IMR-90 (cell line): ENCODE results near the gene EPHA5. TPM values are rescaled to one million over a fixed set of nuclear protein-coding genes. Genes with fewer than 3 reads are reported as not detected.

Source experiments
- ATAC-seq: fragments of 200-7000 bp; cut with Tn5 transposase; 2 replicates; pipeline ENCODE4 v1.9.1; 2020; ENCODE audit warnings: low read depth, mild to moderate bottlenecking, moderate library complexity
- BruUV-seq: library from RNA; stranded (reverse); fragments of 400-500 nt; replicated peaks from 2 replicates; lab custom pipeline; 2021; lab: Mats Ljungman, UMichigan
- CTCF ChIA-PET: fragments of 300-600 bp; formaldehyde crosslinking; extraction: SDS; loops from one replicate; lab custom pipeline; 2021; ENCODE audit warnings: antibody characterized with exemption; lab: Yijun Ruan, JAX
- POLR2A ChIA-PET: fragments of 300-600 bp; sonication (Branson Sonifier 250); formaldehyde crosslinking; loops from one replicate; lab custom pipeline; 2022; ENCODE audit warnings: antibody characterized with exemption; ENCODE audit not compliant: unreplicated experiment; lab: Charles Lee
- DNase-seq: peaks from one replicate; pipeline ENCODE4 v3.0.0; 2013
- H2AFZ ChIP-seq: replicated peaks from 2 replicates; pipeline ENCODE3; 2013; ENCODE audit warnings: low read length, mild to moderate bottlenecking; ENCODE audit not compliant: poor library complexity
- H2AK5ac ChIP-seq: 2 replicates; pipeline ENCODE4 v1.6.1; 2013; ENCODE audit warnings: low read depth, low read length, inconsistent platforms
- H2AK9ac ChIP-seq: replicated peaks from 2 replicates; pipeline ENCODE3; 2013; ENCODE audit warnings: mild to moderate bottlenecking, low read depth, low read length, moderate library complexity; ENCODE audit not compliant: poor library complexity
- H2BK120ac ChIP-seq: 2 replicates; pipeline ENCODE4 v1.6.1; 2013; ENCODE audit warnings: low read depth, low read length, inconsistent platforms
- H2BK15ac ChIP-seq: 3 replicates; pipeline ENCODE4 v1.6.1; 2013; ENCODE audit warnings: low read depth, low read length, inconsistent platforms
- H2BK20ac ChIP-seq: 2 replicates; pipeline ENCODE4 v1.6.1; 2013; ENCODE audit warnings: low read depth, mild to moderate bottlenecking, inconsistent platforms, low read length, moderate library complexity
- H2BK5ac ChIP-seq: 2 replicates; pipeline ENCODE4 v1.6.1; 2013; ENCODE audit warnings: mild to moderate bottlenecking, low read depth, low read length, inconsistent platforms; ENCODE audit not compliant: poor library complexity, severe bottlenecking
- H3K14ac ChIP-seq: replicated peaks from 2 replicates; pipeline ENCODE4 v1.6.1; 2013; ENCODE audit warnings: low read depth, low read length, inconsistent platforms
- H3K18ac ChIP-seq: 2 replicates; pipeline ENCODE4 v1.6.1; 2013; ENCODE audit warnings: low read depth, low read length, control low read depth
- H3K23ac ChIP-seq: 2 replicates; pipeline ENCODE4 v1.6.1; 2013; ENCODE audit warnings: low read depth, low read length, inconsistent platforms
- H3K27ac ChIP-seq: 2 replicates; pipeline ENCODE4 v1.5.1; 2013; ENCODE audit warnings: mild to moderate bottlenecking, control low read depth, low read length; ENCODE audit not compliant: insufficient read depth
- H3K27me3 ChIP-seq: 2 replicates; pipeline ENCODE4 v1.6.1; 2013; ENCODE audit warnings: low read length; ENCODE audit not compliant: control insufficient read depth, insufficient read depth
- H3K36me3 ChIP-seq: 2 replicates; pipeline ENCODE4 v1.6.1; 2013; ENCODE audit warnings: low read length, mixed read lengths; ENCODE audit not compliant: control insufficient read depth, insufficient read depth
- H3K4ac ChIP-seq: 2 replicates; pipeline ENCODE4 v1.6.1; 2013; ENCODE audit warnings: low read depth, low read length, inconsistent platforms
- H3K4me1 ChIP-seq: 2 replicates; pipeline ENCODE4 v1.6.1; 2013; ENCODE audit warnings: low read length, mixed read lengths; ENCODE audit not compliant: control insufficient read depth, insufficient read depth
- H3K4me2 ChIP-seq: 2 replicates; pipeline ENCODE4 v1.6.1; 2013; ENCODE audit warnings: low read depth, mild to moderate bottlenecking, control low read depth, low read length, moderate library complexity
- H3K4me3 ChIP-seq: 2 replicates; pipeline ENCODE4 v1.5.1; 2013; ENCODE audit warnings: low read depth, mild to moderate bottlenecking, control low read depth, low read length, moderate library complexity; ENCODE audit not compliant: insufficient read depth
- H3K56ac ChIP-seq: 2 replicates; pipeline ENCODE4 v1.6.1; 2013; ENCODE audit warnings: low read length, inconsistent platforms; ENCODE audit not compliant: insufficient read depth; ENCODE audit errors: extremely low read depth
- H3K79me1 ChIP-seq, 2 experiments: 2 replicates each; pipeline ENCODE4 v1.6.1; 2013; ENCODE audit warnings: low read length in 2 of 2, inconsistent platforms in 1 of 2, low read depth in 1 of 2
- H3K9ac ChIP-seq: 2 replicates; pipeline ENCODE4 v1.6.1; 2013; ENCODE audit warnings: low read depth, low read length, control low read depth
- H3K9me1 ChIP-seq: 2 replicates; pipeline ENCODE4 v1.6.1; 2013; ENCODE audit warnings: low read length, inconsistent platforms; ENCODE audit not compliant: insufficient read depth
- H3K9me3 ChIP-seq: 2 replicates; pipeline ENCODE4 v1.6.1; 2013; ENCODE audit warnings: low read length; ENCODE audit not compliant: control insufficient read depth, insufficient read depth
- H4K20me1 ChIP-seq: 2 replicates; pipeline ENCODE4 v1.6.1; 2013; ENCODE audit warnings: low read length, inconsistent platforms; ENCODE audit not compliant: insufficient read depth
- H4K5ac ChIP-seq: 2 replicates; pipeline ENCODE4 v1.6.1; 2013; ENCODE audit warnings: mild to moderate bottlenecking, low read depth, low read length, control low read depth
- H4K8ac ChIP-seq, 2 experiments: 2 replicates each; pipeline ENCODE4 v1.6.1; 2013; ENCODE audit warnings: low read depth in 2 of 2, low read length in 2 of 2, control low read depth in 1 of 2, inconsistent platforms in 1 of 2
- H4K91ac ChIP-seq: 2 replicates; pipeline ENCODE4 v1.6.1; 2013; ENCODE audit warnings: low read depth, low read length, inconsistent platforms; ENCODE audit not compliant: insufficient read depth
- BHLHE40 ChIP-seq: fragments of 150-350 bp; IDR thresholded peaks from 2 replicates; pipeline ENCODE4 v1.6.1; 2016; ENCODE audit warnings: mild to moderate bottlenecking, low read depth, low read length
- CEBPB ChIP-seq: IDR thresholded peaks from 2 replicates; pipeline ENCODE4 v1.6.1; 2012; ENCODE audit warnings: low read depth, low read length, improper control_type of control experiment
- CHD1 ChIP-seq: IDR thresholded peaks from 2 replicates; pipeline ENCODE4 v1.6.1; 2012; ENCODE audit warnings: low read depth, low read length, improper control_type of control experiment
- CTCF ChIP-seq: conservative IDR thresholded peaks from 2 replicates; pipeline ENCODE4 v1.5.1; 2012; ENCODE audit warnings: mild to moderate bottlenecking, low read depth, low read length, improper control_type of control experiment
- ELK1 ChIP-seq: fragments of 150-350 bp; IDR thresholded peaks from 2 replicates; pipeline ENCODE4 v1.6.1; 2016; ENCODE audit warnings: low read depth, mild to moderate bottlenecking, low read length, moderate library complexity, borderline replicate concordance
- FOS ChIP-seq: fragments of 150-350 bp; IDR thresholded peaks from 2 replicates; pipeline ENCODE4 v1.6.1; 2016; ENCODE audit warnings: low read depth, low read length
- MAFK ChIP-seq: IDR thresholded peaks from 2 replicates; pipeline ENCODE4 v1.6.1; 2012; ENCODE audit warnings: low read depth, low read length, improper control_type of control experiment
- MAZ ChIP-seq: IDR thresholded peaks from 2 replicates; pipeline ENCODE4 v1.6.1; 2012; ENCODE audit warnings: low read depth, mild to moderate bottlenecking, low read length, improper control_type of control experiment, moderate library complexity, borderline replicate concordance
- MXI1 ChIP-seq: IDR thresholded peaks from 2 replicates; pipeline ENCODE4 v1.6.1; 2012; ENCODE audit warnings: low read depth, mild to moderate bottlenecking, low read length, moderate library complexity, borderline replicate concordance
- NFE2L2 ChIP-seq: fragments of 150-350 bp; IDR thresholded peaks from 2 replicates; pipeline ENCODE4 v1.6.1; 2016; ENCODE audit warnings: low read depth, mild to moderate bottlenecking, low read length
- POLR2A ChIP-seq: IDR thresholded peaks from 2 replicates; pipeline ENCODE4 v1.6.1; 2012; ENCODE audit warnings: mild to moderate bottlenecking, low read depth, low read length
- RAD21 ChIP-seq: IDR thresholded peaks from 2 replicates; pipeline ENCODE4 v1.6.1; 2012; ENCODE audit warnings: low read length, improper control_type of control experiment
- RCOR1 ChIP-seq: IDR thresholded peaks from 2 replicates; pipeline ENCODE4 v1.6.1; 2012; ENCODE audit warnings: mild to moderate bottlenecking, low read length, improper control_type of control experiment; ENCODE audit not compliant: insufficient replicate concordance
- RFX5 ChIP-seq: IDR thresholded peaks from 2 replicates; pipeline ENCODE4 v1.8.0; 2012; ENCODE audit warnings: low read depth, mild to moderate bottlenecking, low read length, moderate library complexity
- SMC3 ChIP-seq: fragments of 150-350 bp; IDR thresholded peaks from 2 replicates; pipeline ENCODE4 v1.6.1; 2016; ENCODE audit warnings: low read depth, mild to moderate bottlenecking, antibody characterized with exemption, low read length, moderate library complexity
- USF2 ChIP-seq: fragments of 150-350 bp; IDR thresholded peaks from 2 replicates; pipeline ENCODE4 v1.6.1; 2017; ENCODE audit warnings: mild to moderate bottlenecking, antibody characterized with exemption, low read length, low read depth
- WGBS, 2 experiments: methylation state at CpG; one replicate each; pipeline versions ENCODE4 v1.1.5 to v1.1.7; 2013; ENCODE audit warnings: missing lambda C conversion rate in 2 of 2; ENCODE audit not compliant: insufficient read length in 1 of 2; ENCODE audit errors: extremely low coverage in 2 of 2; 5-methylcytosine and 5-hydroxymethylcytosine counted together
- dilution Hi-C: fragments of 300-500 bp; cut with HindIII; formaldehyde crosslinking; loops from one replicate; pipeline ENCODE4 v1.14.3; 2018; ENCODE audit warnings: low sequenced_read_pairs; ENCODE audit not compliant: unreplicated experiment
- in situ Hi-C: fragments of 300-500 bp; cut with MboI; formaldehyde crosslinking; loops from 3 replicates; pipeline ENCODE4 v1.14.3; 2019; ENCODE audit warnings: low sequenced_read_pairs, inconsistent platforms, mixed read lengths
- intact Hi-C: fragments of 100-400 bp; cut with micrococcal nuclease; formaldehyde crosslinking; loops from 2 replicates; pipeline ENCODE4 v1.10.0; 2022
- polyA plus RNA-seq, 3 experiments: library from polyadenylated mRNA; depleted of rRNA; stranded (reverse); fragments of >200 nt; gene quantifications; 2 replicates each; pipeline ENCODE4 v1.2.3, GENCODE V29; 2012; ENCODE audit warnings: low replicate concordance in 1 of 3
- total RNA-seq: library from RNA; depleted of rRNA; stranded (reverse); fragments of >200 nt; gene quantifications from 2 replicates; pipeline ENCODE4 v1.2.3, GENCODE V29; 2012

EPHA5 gene
- total and polyA plus RNA-seq, 2 of the 4 experiments (the other 2 are of a cell fraction), result 0.07 to 0.18 TPM

GRCh38 chr4:65287071-65287470 is 383.2 kb downstream of the EPHA5 start:
- Histone ChIP-seq H3K4ac (no peak overlapping the region), H3K9ac (no peak overlapping the region), H3K14ac (no peak overlapping the region), H3K18ac (no peak overlapping the region), H2BK15ac (no peak overlapping the region), H2AK9ac (no peak overlapping the region), H4K8ac (no peak overlapping the region), H2AFZ (no peak overlapping the region), H3K56ac (no peak overlapping the region), H3K9me3 (0 out of 2 replicates have a peak, but pooled peaks cover 2% of the 10 kb centered on the region), H3K36me3 (no peaks in the 10 kb centered on the region), H3K9me1 (no peaks in the 10 kb centered on the region), H2BK20ac (no peak overlapping the region), H3K79me1 (no peaks in the 10 kb centered on the region), H4K20me1 (no peaks in the 10 kb centered on the region), H2BK120ac (no peak overlapping the region), H4K91ac (no peak overlapping the region), H3K4me1 (no peaks in the 10 kb centered on the region), H4K5ac (no peak overlapping the region), H2AK5ac (no peak overlapping the region), H3K27me3 (no peaks in the 10 kb centered on the region), H2BK5ac (no peak overlapping the region), H3K27ac (no peak overlapping the region), H3K4me2 (no peak overlapping the region), H3K4me3 (no peak overlapping the region), H3K23ac (no peak overlapping the region)
- in situ Hi-C loops (no loop called here), dilution Hi-C loops (no loop called here), intact Hi-C loops (no loop called here)
- ATAC-seq (no peak), DNase-seq (no peak)
- BruUV-seq, result no TSS peak
- no CpG with 5 or more reads among the region's 3 CpGs for WGBS, 2 experiments
- ChIA-PET CTCF (no interaction called here), POLR2A (no interaction called here)
- TF ChIP-seq SMC3 (no peak), MAZ (no peak), RFX5 (no peak), CEBPB (no peak), CHD1 (no peak), BHLHE40 (no peak), ELK1 (no peak), MXI1 (no peak), CTCF (no peak), RCOR1 (no peak), MAFK (no peak), FOS (no peak), NFE2L2 (no peak), USF2 (no peak), RAD21 (no peak), POLR2A (no peak)
